GM13976 (cell line): Measurements from ENCODE around the gene GALNT18.

Experiments
- DNase-seq: peaks from one replicate; pipeline ENCODE4 v3.0.0; 2012; ENCODE audit warnings: low spot score
- in situ Hi-C: fragments of 300-500 bp; cut with MboI; formaldehyde crosslinking; loops from one replicate; pipeline ENCODE4 v1.12.0; 2022; ENCODE audit warnings: low sequenced_read_pairs, mixed read lengths, inconsistent platforms; ENCODE audit not compliant: unreplicated experiment
- TF ChIP-seq, protein P1 (sequence below): IDR thresholded peaks from 2 replicates; pipeline ENCODE4 v1.5.1; 2012; ENCODE audit warnings: borderline replicate concordance, mild to moderate bottlenecking; ENCODE audit not compliant: insufficient read depth; ENCODE audit errors: extremely low read depth, missing control alignments, control extremely low read depth

Gene GALNT18

DNA sequence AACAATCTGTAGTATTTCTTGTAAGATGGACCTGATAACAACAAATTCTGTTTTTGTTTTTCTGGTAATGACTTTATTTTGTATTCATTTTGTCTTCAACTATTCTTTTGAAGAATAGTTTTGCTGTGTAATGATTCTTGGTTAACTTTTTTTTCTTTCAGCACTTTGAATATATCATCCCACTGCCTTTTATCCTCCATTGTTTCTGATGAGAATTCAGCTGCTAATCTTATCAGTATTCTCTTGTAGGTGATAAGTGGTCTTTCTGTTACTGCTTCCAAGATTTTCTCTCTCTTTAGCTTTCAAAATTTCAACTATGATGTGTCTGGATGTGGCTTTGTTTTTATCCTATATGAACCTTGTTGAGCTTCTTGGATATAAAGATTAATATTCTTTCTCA is 21.5 kb downstream of the GALNT18 start:
- in situ Hi-C loops: no loop called here
- TF ChIP-seq, protein P1, sequence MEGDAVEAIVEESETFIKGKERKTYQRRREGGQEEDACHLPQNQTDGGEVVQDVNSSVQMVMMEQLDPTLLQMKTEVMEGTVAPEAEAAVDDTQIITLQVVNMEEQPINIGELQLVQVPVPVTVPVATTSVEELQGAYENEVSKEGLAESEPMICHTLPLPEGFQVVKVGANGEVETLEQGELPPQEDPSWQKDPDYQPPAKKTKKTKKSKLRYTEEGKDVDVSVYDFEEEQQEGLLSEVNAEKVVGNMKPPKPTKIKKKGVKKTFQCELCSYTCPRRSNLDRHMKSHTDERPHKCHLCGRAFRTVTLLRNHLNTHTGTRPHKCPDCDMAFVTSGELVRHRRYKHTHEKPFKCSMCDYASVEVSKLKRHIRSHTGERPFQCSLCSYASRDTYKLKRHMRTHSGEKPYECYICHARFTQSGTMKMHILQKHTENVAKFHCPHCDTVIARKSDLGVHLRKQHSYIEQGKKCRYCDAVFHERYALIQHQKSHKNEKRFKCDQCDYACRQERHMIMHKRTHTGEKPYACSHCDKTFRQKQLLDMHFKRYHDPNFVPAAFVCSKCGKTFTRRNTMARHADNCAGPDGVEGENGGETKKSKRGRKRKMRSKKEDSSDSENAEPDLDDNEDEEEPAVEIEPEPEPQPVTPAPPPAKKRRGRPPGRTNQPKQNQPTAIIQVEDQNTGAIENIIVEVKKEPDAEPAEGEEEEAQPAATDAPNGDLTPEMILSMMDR: no peak
- DNase-seq: no peak

DNA sequence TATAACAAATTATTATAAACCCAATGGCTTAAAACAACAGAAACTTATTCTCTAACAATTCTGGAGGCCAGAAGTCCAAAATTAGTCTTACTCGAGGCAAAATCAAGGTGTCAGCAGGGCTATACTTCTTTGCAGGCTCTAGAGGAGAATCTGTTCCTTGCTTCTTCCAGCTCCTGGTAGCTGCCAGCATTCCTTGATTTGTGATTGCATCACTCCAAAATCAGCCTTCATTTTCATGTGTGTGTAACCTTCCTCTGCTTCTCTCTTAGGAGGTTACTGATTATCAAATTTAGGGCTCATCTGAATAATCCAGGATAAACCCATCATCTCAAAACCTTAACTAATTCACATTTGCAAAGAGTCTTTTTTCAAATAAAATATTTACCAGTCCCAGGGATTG is 23.6 kb downstream of the GALNT18 start:
- in situ Hi-C loops: no loop called here
- no peak for DNase-seq
- TF ChIP-seq, protein P1: no peak

DNA sequence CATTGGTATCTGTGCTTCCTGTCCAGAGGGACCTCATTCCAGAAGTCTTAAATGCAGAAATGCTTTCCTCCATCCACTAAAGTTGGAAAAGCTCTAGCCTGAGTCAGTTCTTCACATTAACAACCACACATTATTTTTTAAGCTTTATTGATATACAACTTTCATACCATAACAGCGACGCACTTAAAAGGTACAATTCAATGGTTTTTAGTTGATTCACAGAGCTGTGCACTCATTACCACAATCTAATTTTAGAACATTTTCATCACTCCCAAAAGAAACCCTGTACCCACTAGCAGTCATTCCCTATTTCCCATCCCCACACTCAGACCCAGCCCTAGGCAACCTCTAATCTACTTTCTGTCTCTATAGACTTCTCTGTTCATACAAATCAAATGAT is 27.6 kb downstream of the GALNT18 start:
- TF ChIP-seq, protein P1: no peak
- DNase-seq: no peak
- in situ Hi-C loops: no loop called here

DNA sequence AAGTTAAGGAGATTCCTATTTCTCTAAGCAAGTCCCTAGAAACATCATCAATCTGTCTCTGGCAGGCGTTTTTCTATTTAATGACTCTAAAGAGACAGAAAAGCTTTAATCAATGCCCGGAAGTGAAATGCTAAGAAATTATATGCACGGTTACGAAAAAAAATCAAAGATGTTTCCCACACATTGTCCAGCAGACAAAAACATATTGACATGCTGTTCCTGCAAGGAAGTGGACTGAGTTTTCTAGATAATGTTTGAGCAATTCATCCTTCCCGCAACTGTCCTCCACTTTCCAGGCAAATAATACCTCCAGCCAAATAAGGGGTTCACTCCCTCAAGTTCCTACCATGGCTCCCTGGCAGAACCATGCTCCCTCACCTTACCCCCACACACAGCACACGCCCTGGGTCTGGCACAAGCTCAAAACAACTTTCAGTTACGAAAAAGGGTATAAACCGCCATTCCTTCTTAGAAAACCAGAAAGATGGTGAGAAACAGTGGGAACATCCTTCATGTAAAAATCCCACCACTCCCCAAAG is 29.6 kb downstream of the GALNT18 start:
- TF ChIP-seq, protein P1: no peak
- in situ Hi-C loops: no loop called here
- no peak for DNase-seq

DNA sequence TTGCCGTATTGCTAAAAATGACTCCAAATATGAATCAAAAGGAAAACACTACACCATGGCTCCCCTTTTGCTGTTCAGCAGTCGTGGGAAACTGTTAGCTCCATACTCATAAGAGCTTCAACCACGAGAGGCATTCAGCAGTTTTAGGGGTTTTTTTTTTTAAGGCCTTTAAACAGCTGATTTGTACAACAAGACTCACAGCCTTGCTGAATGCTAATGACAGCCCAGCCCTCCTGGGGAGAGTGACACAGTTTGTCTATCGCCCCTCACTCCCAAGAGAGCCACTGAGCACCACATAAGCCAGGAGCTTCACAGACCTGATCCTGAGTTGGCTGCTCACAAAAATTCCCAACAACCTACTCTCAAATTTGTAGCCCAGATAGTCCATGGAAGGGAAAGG is 32.4 kb downstream of the GALNT18 start:
- DNase-seq: no peak
- in situ Hi-C loops: no loop called here
- TF ChIP-seq, protein P1: no peak

DNA sequence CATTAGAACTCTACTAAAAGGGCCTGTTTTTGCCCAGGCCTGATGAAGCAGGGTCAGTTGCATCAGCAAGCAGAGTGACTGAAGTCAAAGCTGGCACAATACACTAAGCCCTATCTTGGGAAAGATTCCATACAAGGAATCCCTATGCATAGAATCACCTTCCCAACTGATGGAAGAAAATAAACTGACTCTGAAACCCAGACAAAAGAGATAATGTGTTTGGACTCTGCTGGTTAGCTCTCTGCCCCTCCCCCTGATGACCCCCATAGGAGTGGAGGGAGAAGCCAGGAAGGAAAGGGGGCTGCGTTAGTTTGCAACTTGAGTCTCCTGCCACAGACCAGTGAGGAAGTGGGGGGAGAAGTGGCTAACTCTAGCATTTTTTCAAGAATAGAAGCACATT is 32.9 kb downstream of the GALNT18 start:
- in situ Hi-C loops: no loop called here
- TF ChIP-seq, protein P1: no peak
- DNase-seq: no peak

DNA sequence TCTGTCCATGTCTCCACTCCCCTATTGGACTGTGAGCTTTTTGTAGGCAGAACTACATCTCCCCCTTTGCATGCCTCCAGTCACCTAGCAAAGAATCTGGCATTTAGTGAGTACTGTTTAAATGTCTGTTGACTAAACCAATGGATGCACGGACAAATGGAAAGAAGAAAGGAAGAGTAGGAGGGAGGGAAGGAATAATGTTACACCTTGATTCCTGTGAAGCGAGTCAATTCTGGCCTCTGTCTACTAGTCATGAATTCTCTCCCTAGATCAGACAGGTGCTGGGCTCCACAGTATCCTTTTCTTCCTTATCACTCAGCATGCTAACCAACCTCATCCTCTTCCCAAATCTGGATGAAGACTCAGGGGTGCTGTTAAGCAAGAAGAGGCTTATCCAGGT is 33.6 kb downstream of the GALNT18 start:
- TF ChIP-seq, protein P1: no peak
- DNase-seq: no peak
- in situ Hi-C loops: no loop called here
